HEK293 (cell line): ENCODE measurements around the gene PTPRR.

Source experiments
- CTCF ChIA-PET: fragments of 350-600 bp; formaldehyde crosslinking; extraction: SDS; loops from one replicate; lab custom pipeline; 2021; ENCODE audit warnings: antibody characterized with exemption; lab: Yijun Ruan, JAX
- POLR2A ChIA-PET: fragments of 300-600 bp; formaldehyde crosslinking; extraction: SDS; loops from one replicate; lab custom pipeline; 2020; ENCODE audit warnings: antibody characterized with exemption, inconsistent platforms; lab: Yijun Ruan, JAX
- H3K27ac ChIP-seq: fragments of 200-500 bp; sonication (Bioruptor generic); 2 replicates; pipeline ENCODE4 v1.5.1; 2014; ENCODE audit warnings: low read depth, low read length, control low read depth, inconsistent platforms; ENCODE audit errors: extremely low read depth
- H3K36me3 ChIP-seq, 2 experiments: fragments of 200-500 bp in 1 of 2; sonication (Bioruptor generic) in 1 of 2; 1 replicate in 1 of 2; 2 replicates in 1 of 2; pipeline ENCODE4 v1.5.1; 2014 to 2017; ENCODE audit warnings: inconsistent platforms in 2 of 2, low read length in 2 of 2; ENCODE audit not compliant: control insufficient read depth in 2 of 2, insufficient read depth in 1 of 2
- H3K4me1 ChIP-seq: fragments of 200-500 bp; sonication (Bioruptor generic); 2 replicates; pipeline ENCODE4 v1.5.1; 2014; ENCODE audit warnings: mild to moderate bottlenecking, low read length, inconsistent platforms; ENCODE audit not compliant: control insufficient read depth, insufficient read depth
- H3K4me3 ChIP-seq: 2 replicates; pipeline ENCODE4 v1.5.1; 2011; ENCODE audit warnings: low read depth, mild to moderate bottlenecking, control low read depth, low read length, moderate library complexity
- H3K9me3 ChIP-seq: fragments of 200-500 bp; sonication (Bioruptor generic); 2 replicates; pipeline ENCODE4 v1.5.1; 2014; ENCODE audit warnings: low read depth, low read length, inconsistent platforms; ENCODE audit not compliant: control insufficient read depth, insufficient read depth
- AEBP2 ChIP-seq: fragments of 450-650 bp; formaldehyde crosslinking; IDR thresholded peaks from 2 replicates; pipeline ENCODE4 v1.5.1; 2016; ENCODE audit warnings: missing biosample characterization, missing genetic modification characterization, borderline replicate concordance
- BCL11A ChIP-seq: fragments of 450-650 bp; formaldehyde crosslinking; IDR thresholded peaks from 2 replicates; pipeline ENCODE4 v1.5.1; 2016; ENCODE audit warnings: low read depth, missing biosample characterization, missing genetic modification characterization
- GLIS2 ChIP-seq: fragments of 450-650 bp; formaldehyde crosslinking; IDR thresholded peaks from 2 replicates; pipeline ENCODE4 v1.5.1; 2016; ENCODE audit warnings: missing biosample characterization, missing genetic modification characterization
- IKZF3 ChIP-seq: fragments of 450-650 bp; IDR thresholded peaks from 2 replicates; pipeline ENCODE4 v1.5.0; 2018; ENCODE audit warnings: missing biosample characterization, mild to moderate bottlenecking, missing genetic modification characterization, moderate library complexity
- RBAK ChIP-seq: fragments of 450-650 bp; formaldehyde crosslinking; IDR thresholded peaks from 2 replicates; pipeline ENCODE4 v1.5.1; 2016; ENCODE audit warnings: missing biosample characterization, missing genetic modification characterization
- ZFP69B ChIP-seq: fragments of 450-650 bp; formaldehyde crosslinking; IDR thresholded peaks from 2 replicates; pipeline ENCODE4 v1.5.1; 2016; ENCODE audit warnings: missing biosample characterization, missing genetic modification characterization
- ZNF133 ChIP-seq: fragments of 450-650 bp; formaldehyde crosslinking; IDR thresholded peaks from 2 replicates; pipeline ENCODE4 v1.5.1; 2016; ENCODE audit warnings: missing biosample characterization, missing genetic modification characterization
- ZNF24 ChIP-seq: fragments of 450-650 bp; formaldehyde crosslinking; IDR thresholded peaks from 2 replicates; pipeline ENCODE4 v1.5.1; 2016; ENCODE audit warnings: missing biosample characterization, missing genetic modification characterization
- ZNF341 ChIP-seq: fragments of 450-650 bp; formaldehyde crosslinking; IDR thresholded peaks from 2 replicates; pipeline ENCODE4; 2016; ENCODE audit warnings: low read depth, missing biosample characterization, missing genetic modification characterization
- ZNF362 ChIP-seq: fragments of 450-650 bp; formaldehyde crosslinking; IDR thresholded peaks from 2 replicates; pipeline ENCODE4 v1.5.1; 2016; ENCODE audit warnings: missing biosample characterization, missing genetic modification characterization
- ZNF664 ChIP-seq: fragments of 450-650 bp; formaldehyde crosslinking; IDR thresholded peaks from 2 replicates; pipeline ENCODE4 v1.5.1; 2016; ENCODE audit warnings: missing biosample characterization, missing genetic modification characterization
- ZSCAN16 ChIP-seq: fragments of 450-650 bp; formaldehyde crosslinking; IDR thresholded peaks from 2 replicates; pipeline ENCODE4 v1.5.1; 2016; ENCODE audit warnings: missing biosample characterization, missing genetic modification characterization
- ZSCAN18 ChIP-seq: fragments of 450-650 bp; formaldehyde crosslinking; IDR thresholded peaks from 2 replicates; pipeline ENCODE4 v1.5.1; 2016; ENCODE audit warnings: missing biosample characterization, missing genetic modification characterization
- ZXDB ChIP-seq: fragments of 450-650 bp; formaldehyde crosslinking; IDR thresholded peaks from 2 replicates; pipeline ENCODE4 v1.5.1; 2016; ENCODE audit warnings: missing biosample characterization, missing genetic modification characterization
- TF ChIP-seq, protein P1 (sequence below): fragments of 450-650 bp; formaldehyde crosslinking; conservative IDR thresholded peaks from 2 replicates; pipeline ENCODE4 v1.5.1; 2016; ENCODE audit warnings: low read depth, missing biosample characterization, missing genetic modification characterization
- TF ChIP-seq, protein P2 (sequence below): fragments of 450-650 bp; formaldehyde crosslinking; IDR thresholded peaks from 2 replicates; pipeline ENCODE4 v1.5.1; 2016; ENCODE audit warnings: missing biosample characterization, missing genetic modification characterization

The PTPRR gene

GRCh38 chr12:70852416-70853150 is 68.0 kb downstream of the PTPRR start:
- Histone ChIP-seq H3K4me1 (no peaks in the 10 kb centered on the region; the same call in 1 of the 2 replicates), H3K4me3 (no peak overlapping the region), H3K9me3 (no peaks in the 10 kb centered on the region), H3K36me3 (no peaks in the 10 kb centered on the region)
- CTCF ChIA-PET = interaction anchor here (1.1 to 2.0 kb wide), 2 partner anchors 11 to 119 kb away, joined by 3 to 7 read pairs; no protein-coding TSS in a partner anchor
- TF ChIP-seq ZXDB = no peak
- no peak for TF ChIP-seq ZNF24 (tag by site-specific recombination)
- TF ChIP-seq ZNF133 (tag by site-specific recombination) = no peak
- TF ChIP-seq RBAK = no peak
- no peak for TF ChIP-seq ZSCAN18 (tag by site-specific recombination)
- no peak for TF ChIP-seq IKZF3 (tag by site-specific recombination)
- TF ChIP-seq GLIS2 (tag by site-specific recombination) = no peak
- no peak for TF ChIP-seq AEBP2 (tag by site-specific recombination)
- no peak for TF ChIP-seq ZNF664 (tag by site-specific recombination)
- no peak for TF ChIP-seq ZNF341 (tag by site-specific recombination)
- TF ChIP-seq BCL11A (tag by site-specific recombination) = no peak
- TF ChIP-seq, protein P1, sequence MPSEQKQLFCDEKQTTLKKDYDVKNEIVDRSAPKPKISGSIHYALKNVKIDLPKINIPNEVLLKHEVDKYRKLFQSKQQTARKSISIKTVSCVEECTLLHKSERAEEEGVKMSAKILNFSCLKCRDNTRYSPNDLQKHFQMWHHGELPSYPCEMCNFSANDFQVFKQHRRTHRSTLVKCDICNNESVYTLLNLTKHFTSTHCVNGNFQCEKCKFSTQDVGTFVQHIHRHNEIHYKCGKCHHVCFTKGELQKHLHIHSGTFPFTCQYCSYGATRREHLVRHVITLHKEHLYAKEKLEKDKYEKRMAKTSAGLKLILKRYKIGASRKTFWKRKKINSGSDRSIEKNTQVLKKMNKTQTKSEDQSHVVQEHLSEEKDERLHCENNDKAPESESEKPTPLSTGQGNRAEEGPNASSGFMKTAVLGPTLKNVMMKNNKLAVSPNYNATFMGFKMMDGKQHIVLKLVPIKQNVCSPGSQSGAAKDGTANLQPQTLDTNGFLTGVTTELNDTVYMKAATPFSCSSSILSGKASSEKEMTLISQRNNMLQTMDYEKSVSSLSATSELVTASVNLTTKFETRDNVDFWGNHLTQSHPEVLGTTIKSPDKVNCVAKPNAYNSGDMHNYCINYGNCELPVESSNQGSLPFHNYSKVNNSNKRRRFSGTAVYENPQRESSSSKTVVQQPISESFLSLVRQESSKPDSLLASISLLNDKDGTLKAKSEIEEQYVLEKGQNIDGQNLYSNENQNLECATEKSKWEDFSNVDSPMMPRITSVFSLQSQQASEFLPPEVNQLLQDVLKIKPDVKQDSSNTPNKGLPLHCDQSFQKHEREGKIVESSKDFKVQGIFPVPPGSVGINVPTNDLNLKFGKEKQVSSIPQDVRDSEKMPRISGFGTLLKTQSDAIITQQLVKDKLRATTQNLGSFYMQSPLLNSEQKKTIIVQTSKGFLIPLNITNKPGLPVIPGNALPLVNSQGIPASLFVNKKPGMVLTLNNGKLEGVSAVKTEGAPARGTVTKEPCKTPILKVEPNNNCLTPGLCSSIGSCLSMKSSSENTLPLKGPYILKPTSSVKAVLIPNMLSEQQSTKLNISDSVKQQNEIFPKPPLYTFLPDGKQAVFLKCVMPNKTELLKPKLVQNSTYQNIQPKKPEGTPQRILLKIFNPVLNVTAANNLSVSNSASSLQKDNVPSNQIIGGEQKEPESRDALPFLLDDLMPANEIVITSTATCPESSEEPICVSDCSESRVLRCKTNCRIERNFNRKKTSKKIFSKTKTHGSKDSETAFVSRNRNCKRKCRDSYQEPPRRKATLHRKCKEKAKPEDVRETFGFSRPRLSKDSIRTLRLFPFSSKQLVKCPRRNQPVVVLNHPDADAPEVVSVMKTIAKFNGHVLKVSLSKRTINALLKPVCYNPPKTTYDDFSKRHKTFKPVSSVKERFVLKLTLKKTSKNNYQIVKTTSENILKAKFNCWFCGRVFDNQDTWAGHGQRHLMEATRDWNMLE (tag by site-specific recombination) = no peak
- no peak for TF ChIP-seq ZNF362 (tag by site-specific recombination)
- no peak for TF ChIP-seq ZSCAN16 (tag by site-specific recombination)
- TF ChIP-seq, protein P2, sequence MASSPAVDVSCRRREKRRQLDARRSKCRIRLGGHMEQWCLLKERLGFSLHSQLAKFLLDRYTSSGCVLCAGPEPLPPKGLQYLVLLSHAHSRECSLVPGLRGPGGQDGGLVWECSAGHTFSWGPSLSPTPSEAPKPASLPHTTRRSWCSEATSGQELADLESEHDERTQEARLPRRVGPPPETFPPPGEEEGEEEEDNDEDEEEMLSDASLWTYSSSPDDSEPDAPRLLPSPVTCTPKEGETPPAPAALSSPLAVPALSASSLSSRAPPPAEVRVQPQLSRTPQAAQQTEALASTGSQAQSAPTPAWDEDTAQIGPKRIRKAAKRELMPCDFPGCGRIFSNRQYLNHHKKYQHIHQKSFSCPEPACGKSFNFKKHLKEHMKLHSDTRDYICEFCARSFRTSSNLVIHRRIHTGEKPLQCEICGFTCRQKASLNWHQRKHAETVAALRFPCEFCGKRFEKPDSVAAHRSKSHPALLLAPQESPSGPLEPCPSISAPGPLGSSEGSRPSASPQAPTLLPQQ (tag by site-specific recombination) = no peak
- TF ChIP-seq ZFP69B (tag by site-specific recombination) = no peak
- TF ChIP-seq, all 188 proteins: peak for 0
- H3K27ac ChIP-seq = no peak overlapping the region
- POLR2A ChIA-PET = no interaction called here
